Measurements from ENCODE around the gene IFT25.

IFT25 gene

GRCh38 chr1:53944469-53945182, 873 bp downstream of the IFT25 start:
- Histone ChIP-seq H3K36me3 (ENCODE audit: insufficient read depth, low read length) (no peaks in the 10 kb centered on the region), H4K20me1 (ENCODE audit: insufficient read depth, low read length, poor library complexity, severe bottlenecking) (peaks cover 13% of the 10 kb centered on the region), H3K9ac (ENCODE audit: low read depth, low read length, poor library complexity, severe bottlenecking) (peak overlapping the region; percentile 84), H3F3A (ENCODE audit: low read depth) (peaks cover 4% of the 10 kb centered on the region; the same call in 1 of the 2 replicates), H3K79me2 (ENCODE audit: insufficient read depth, low read length) (peaks cover 74% of the 10 kb centered on the region), H3K9me3 (ENCODE audit: insufficient read depth, low read depth, low read length) (no peaks in the 10 kb centered on the region), H3K4me3 (ENCODE audit: low read length, poor library complexity, severe bottlenecking) (peak overlapping the region; percentile 90), H3K9me2 (replicated peaks; ENCODE audit: low read depth, low read length) (no peaks in the 10 kb centered on the region), H2AFZ (ENCODE audit: low read length) (peak overlapping the region; percentile 94), H3K27me3 (ENCODE audit: insufficient read depth, low read length, poor library complexity, severe bottlenecking) (no peaks in the 10 kb centered on the region), H3K4me2 (ENCODE audit: low read depth, low read length, poor library complexity, severe bottlenecking) (peak overlapping the region; percentile 86), H3K4me1 (ENCODE audit: insufficient read depth, low read length, poor library complexity, severe bottlenecking) (peaks cover 69% of the 10 kb centered on the region)
- no peak for TF ChIP-seq EZH2phosphoT487 (IDR thresholded peaks at IDR 0.05; ENCODE audit: borderline replicate concordance)
- TF ChIP-seq, protein P1, sequence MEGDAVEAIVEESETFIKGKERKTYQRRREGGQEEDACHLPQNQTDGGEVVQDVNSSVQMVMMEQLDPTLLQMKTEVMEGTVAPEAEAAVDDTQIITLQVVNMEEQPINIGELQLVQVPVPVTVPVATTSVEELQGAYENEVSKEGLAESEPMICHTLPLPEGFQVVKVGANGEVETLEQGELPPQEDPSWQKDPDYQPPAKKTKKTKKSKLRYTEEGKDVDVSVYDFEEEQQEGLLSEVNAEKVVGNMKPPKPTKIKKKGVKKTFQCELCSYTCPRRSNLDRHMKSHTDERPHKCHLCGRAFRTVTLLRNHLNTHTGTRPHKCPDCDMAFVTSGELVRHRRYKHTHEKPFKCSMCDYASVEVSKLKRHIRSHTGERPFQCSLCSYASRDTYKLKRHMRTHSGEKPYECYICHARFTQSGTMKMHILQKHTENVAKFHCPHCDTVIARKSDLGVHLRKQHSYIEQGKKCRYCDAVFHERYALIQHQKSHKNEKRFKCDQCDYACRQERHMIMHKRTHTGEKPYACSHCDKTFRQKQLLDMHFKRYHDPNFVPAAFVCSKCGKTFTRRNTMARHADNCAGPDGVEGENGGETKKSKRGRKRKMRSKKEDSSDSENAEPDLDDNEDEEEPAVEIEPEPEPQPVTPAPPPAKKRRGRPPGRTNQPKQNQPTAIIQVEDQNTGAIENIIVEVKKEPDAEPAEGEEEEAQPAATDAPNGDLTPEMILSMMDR (conservative IDR thresholded peaks at IDR 0.05; ENCODE audit: low read length) = no peak

- Histone ChIP-seq H2AFZ (ENCODE audit: low read length) (no peak overlapping the region), H3K4me1 (ENCODE audit: insufficient read depth, low read length, poor library complexity, severe bottlenecking) (peaks cover 67% of the 10 kb centered on the region), H3K9ac (ENCODE audit: low read depth, low read length, poor library complexity, severe bottlenecking) (peak overlapping the region; percentile 84), H4K20me1 (ENCODE audit: insufficient read depth, low read length, poor library complexity, severe bottlenecking) (peaks cover 16% of the 10 kb centered on the region), H3K9me3 (ENCODE audit: insufficient read depth, low read depth, low read length) (no peaks in the 10 kb centered on the region), H3K9me2 (replicated peaks; ENCODE audit: low read depth, low read length) (no peaks in the 10 kb centered on the region), H3K4me2 (ENCODE audit: low read depth, low read length, poor library complexity, severe bottlenecking) (peak overlapping the region; percentile 86), H3K79me2 (ENCODE audit: insufficient read depth, low read length) (peaks cover 72% of the 10 kb centered on the region), H3K4me3 (ENCODE audit: low read length, poor library complexity, severe bottlenecking) (peak overlapping the region; percentile 90), H3K27me3 (ENCODE audit: insufficient read depth, low read length, poor library complexity, severe bottlenecking) (no peaks in the 10 kb centered on the region), H3K36me3 (ENCODE audit: insufficient read depth, low read length) (no peaks in the 10 kb centered on the region; the same call in 1 of the 2 replicates), H3F3A (ENCODE audit: low read depth) (peaks cover 4% of the 10 kb centered on the region; the same call in 1 of the 2 replicates)
- TF ChIP-seq, protein P1 (conservative IDR thresholded peaks at IDR 0.05; ENCODE audit: low read length) = no peak
- TF ChIP-seq EZH2phosphoT487 (IDR thresholded peaks at IDR 0.05; ENCODE audit: borderline replicate concordance) = no peak
Measured at GRCh38 chr1:53943490-53944043, 1.9 kb downstream of the IFT25 start.

DNA sequence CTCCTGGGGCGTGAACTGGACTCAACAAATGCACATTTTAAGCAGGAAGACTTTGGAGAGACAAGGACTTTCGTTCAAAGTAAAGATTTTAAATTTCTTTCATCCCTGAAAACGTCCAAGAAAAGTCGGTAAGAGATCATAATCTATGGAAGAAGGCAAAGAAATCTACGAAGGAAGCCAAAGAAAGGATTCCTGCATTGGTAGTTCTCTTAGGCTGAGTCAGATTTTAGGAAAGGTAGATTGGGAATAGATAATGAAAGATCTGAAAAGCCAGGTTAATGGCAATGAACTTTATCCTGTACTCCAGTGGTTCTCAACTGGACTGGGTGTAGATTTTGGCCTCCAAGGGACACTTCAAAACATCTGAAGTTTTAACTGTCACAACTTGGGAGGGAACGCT, 2.4 kb downstream of the IFT25 start:
- H3K4me3 ChIP-seq (ENCODE audit: low read length, poor library complexity, severe bottlenecking) = peak overlapping the region; percentile 90
- no peak overlapping the region for H2AFZ ChIP-seq (ENCODE audit: low read length)
- peaks cover 16% of the 10 kb centered on the region for H4K20me1 ChIP-seq (ENCODE audit: insufficient read depth, low read length, poor library complexity, severe bottlenecking)
- H3K4me2 ChIP-seq (ENCODE audit: low read depth, low read length, poor library complexity, severe bottlenecking) = peak overlapping the region; percentile 86
- H3K4me1 ChIP-seq (ENCODE audit: insufficient read depth, low read length, poor library complexity, severe bottlenecking) = peaks cover 67% of the 10 kb centered on the region
- TF ChIP-seq EZH2phosphoT487 (IDR thresholded peaks at IDR 0.05; ENCODE audit: borderline replicate concordance) = no peak
- TF ChIP-seq, protein P1 (conservative IDR thresholded peaks at IDR 0.05; ENCODE audit: low read length) = no peak
- H3K9me3 ChIP-seq (ENCODE audit: insufficient read depth, low read depth, low read length) = no peaks in the 10 kb centered on the region
- no peaks in the 10 kb centered on the region; the same call in 1 of the 2 replicates for H3K36me3 ChIP-seq (ENCODE audit: insufficient read depth, low read length)
- peaks cover 74% of the 10 kb centered on the region for H3K79me2 ChIP-seq (ENCODE audit: insufficient read depth, low read length)
- H3K9me2 ChIP-seq (replicated peaks; ENCODE audit: low read depth, low read length) = no peaks in the 10 kb centered on the region
- no peaks in the 10 kb centered on the region for H3K27me3 ChIP-seq (ENCODE audit: insufficient read depth, low read length, poor library complexity, severe bottlenecking)
- H3K9ac ChIP-seq (ENCODE audit: low read depth, low read length, poor library complexity, severe bottlenecking) = peak overlapping the region; percentile 84
- H3F3A ChIP-seq (ENCODE audit: low read depth) = peaks cover 7% of the 10 kb centered on the region; the same call in 1 of the 2 replicates
